Large intestine (tissue), 3 donors: Measurements from ENCODE around the gene PXMP4. TPM values are rescaled to one million over a fixed set of nuclear protein-coding genes. Genes with fewer than 3 reads are reported as not detected.

Experiments
- DNase-seq, 2 donors: peaks; one replicate each; pipeline versions ENCODE4 v3.0.0 to v3.0.0-alpha.2; 2013
- H3K27ac ChIP-seq: one replicate; pipeline ENCODE4 v1.5.1; 2013; ENCODE audit warnings: low read length
- H3K27me3 ChIP-seq: 2 replicates; pipeline ENCODE4 v1.6.1; 2013; ENCODE audit warnings: low read length; ENCODE audit not compliant: control insufficient read depth, insufficient read depth
- H3K36me3 ChIP-seq: 2 replicates; pipeline ENCODE4 v1.6.1; 2013; ENCODE audit warnings: low read length; ENCODE audit not compliant: control insufficient read depth, insufficient read depth
- H3K4me1 ChIP-seq: one replicate; pipeline ENCODE4 v1.6.1; 2013; ENCODE audit warnings: low read length; ENCODE audit not compliant: control insufficient read depth, insufficient read depth
- H3K4me3 ChIP-seq: one replicate; pipeline ENCODE4 v1.5.1; 2013; ENCODE audit warnings: low read length
- H3K9me3 ChIP-seq: one replicate; pipeline ENCODE4 v1.6.1; 2013; ENCODE audit warnings: mild to moderate bottlenecking, low read depth, low read length, moderate library complexity; ENCODE audit not compliant: control insufficient read depth
- WGBS: methylation state at CpG from one replicate; pipeline ENCODE4 v1.1.5; 2013; ENCODE audit warnings: low lambda C conversion rate; ENCODE audit not compliant: insufficient coverage; 5-methylcytosine and 5-hydroxymethylcytosine counted together
- polyA plus RNA-seq: library from polyadenylated mRNA; unstranded; fragments of 120-200 nt; gene quantifications from one replicate; pipeline ENCODE4 v1.2.1, GENCODE V29; 2013

Gene PXMP4
- polyA plus RNA-seq, 1 donor = 10.2 TPM

DNA sequence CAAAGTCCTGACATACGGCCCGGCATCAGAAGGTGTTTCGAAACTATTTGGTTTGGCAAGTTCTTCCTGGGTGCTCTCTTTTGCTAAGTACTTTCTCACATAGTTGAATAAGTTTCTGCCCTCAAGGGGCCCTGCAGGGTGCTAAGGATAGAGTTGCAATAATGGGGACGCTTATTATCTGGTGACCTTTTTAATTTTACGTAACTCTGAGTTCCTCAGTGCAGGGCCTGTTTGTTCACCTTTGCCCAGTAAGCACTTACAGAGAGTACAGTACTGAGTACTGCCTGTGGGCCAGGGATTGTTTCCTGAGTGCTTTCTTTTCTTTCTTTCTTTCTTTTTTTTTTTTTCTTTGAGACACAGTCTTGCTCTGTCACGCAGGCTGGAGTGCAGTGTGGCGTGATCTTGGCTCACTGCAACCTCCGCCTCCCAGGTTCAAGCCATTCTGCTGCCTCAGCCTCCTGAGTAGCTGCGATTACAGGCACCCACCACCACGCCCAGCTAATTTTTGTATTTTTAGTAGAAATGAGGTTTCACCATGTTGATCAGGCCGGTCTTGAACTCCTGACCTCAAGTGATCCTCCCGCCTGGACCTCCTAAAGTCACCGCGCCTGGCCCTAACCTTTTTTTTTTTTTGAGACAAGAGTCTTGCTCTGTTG is 4.5 kb upstream of the PXMP4 start:
- 50% methylated on average over 1 of the region's 14 CpGs for WGBS
- Histone ChIP-seq H3K9me3 (no peaks in the 10 kb centered on the region), H3K36me3 (no peaks in the 10 kb centered on the region), H3K4me1 (peaks cover 21% of the 10 kb centered on the region), H3K27me3 (no peaks in the 10 kb centered on the region), H3K27ac (peak overlapping the region; percentile 58), H3K4me3 (no peak overlapping the region)
- DNase-seq = peak; percentile 86 to 95

DNA sequence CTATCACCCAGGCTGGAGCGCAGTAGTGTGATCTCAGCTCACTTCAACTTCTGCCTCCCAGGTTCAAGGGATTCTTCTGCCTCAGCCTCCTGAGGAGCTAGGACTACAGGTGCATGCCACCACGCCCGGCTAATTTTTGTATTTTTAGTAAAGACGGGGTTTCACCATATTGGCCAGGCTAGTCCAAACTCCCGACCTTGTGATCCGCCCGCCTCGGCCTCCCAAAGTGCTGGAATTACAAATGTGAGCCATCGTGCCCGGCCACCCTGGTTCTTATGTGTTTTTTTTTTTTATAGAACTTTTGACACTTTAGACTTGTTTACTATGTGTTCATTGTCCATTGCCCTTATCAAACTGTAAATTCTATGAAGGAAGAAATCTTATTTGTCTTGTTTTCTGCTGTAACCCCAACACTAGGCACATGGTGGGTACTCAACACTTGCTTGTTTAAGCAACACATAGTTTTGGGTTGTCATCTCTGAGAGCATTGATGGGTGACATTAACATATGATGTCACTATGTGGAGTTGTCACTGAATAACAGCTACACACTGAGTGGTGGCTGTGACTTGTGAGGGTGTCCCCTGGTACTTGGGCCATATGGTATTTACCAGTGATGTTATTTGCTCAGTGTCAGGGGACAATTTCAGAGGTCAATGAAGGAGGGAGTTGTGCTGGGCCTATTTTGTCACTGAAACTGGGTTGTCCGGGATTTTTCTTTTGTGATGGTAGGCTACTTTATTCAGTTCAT is 1.5 kb upstream of the PXMP4 start:
- WGBS = no CpG with 5 or more reads among the region's 11 CpGs
- no peak overlapping the region for H3K4me3 ChIP-seq
- peaks cover 23% of the 10 kb centered on the region for H3K4me1 ChIP-seq

DNA sequence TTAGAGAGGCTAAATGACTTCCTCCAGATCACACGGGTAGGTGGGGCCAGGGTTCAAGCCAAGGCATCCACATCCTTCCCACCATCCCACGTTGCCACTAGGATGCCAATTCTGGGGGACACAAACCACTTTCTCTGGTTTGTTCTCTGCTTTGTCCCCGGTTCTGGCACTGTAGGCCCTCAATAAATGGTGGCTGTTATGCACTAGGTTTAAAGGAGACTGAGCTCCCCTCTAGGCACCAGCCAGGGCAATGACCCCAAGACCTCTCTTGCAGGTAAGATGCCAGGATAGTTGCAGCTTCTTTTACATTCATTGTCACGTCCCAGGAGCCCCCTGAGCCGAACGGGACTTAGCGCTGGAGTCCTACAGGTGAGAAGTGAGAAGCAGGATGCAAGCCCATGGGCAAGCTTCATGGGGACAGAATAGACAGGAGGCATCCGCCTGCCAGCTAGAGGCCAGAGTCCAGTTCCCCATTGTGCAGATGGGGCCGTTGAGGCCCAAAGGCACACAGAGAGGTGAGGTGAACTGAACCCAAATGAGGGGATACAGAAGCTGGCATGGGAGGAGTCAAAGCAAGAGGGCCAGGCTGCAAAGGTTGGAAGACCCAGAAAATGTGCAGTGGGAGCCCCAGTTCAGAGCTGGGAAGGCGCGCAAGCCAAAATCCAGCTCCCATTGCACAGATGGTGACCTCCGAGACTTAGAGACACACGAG is 677 bp downstream of the PXMP4 start:
- DNase-seq = no peak
- peaks cover 17% of the 10 kb centered on the region for H3K4me1 ChIP-seq

More for the DNA sequence above, 1.5 kb upstream of the PXMP4 start:
- no peaks in the 10 kb centered on the region for H3K9me3 ChIP-seq
- H3K27me3 ChIP-seq = no peaks in the 10 kb centered on the region
- no peak for DNase-seq
- no peak overlapping the region for H3K27ac ChIP-seq
- no peaks in the 10 kb centered on the region for H3K36me3 ChIP-seq

DNA sequence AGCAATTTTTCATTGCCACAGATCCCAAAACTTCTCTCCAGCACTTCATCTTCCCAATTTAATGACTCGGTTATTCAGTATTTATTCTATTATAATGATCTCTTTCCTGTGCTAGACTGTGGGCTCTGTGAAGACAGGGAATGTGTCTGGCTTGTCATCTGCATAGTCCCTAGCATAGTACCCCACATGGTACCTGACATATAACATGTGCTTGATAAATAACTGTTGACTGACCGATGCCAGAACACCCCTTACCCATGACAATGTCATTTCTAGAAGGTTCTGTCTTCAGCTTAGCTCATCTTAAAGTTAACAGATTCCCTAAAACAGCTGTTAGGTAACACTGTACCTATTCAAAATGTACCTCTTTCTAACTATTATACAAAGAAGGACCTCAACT is 3.6 kb downstream of the PXMP4 start:
- WGBS = 100% methylated on average over 1 of the region's 2 CpGs
- peaks cover 19% of the 10 kb centered on the region for H3K36me3 ChIP-seq

More for the DNA sequence above, 677 bp downstream of the PXMP4 start:
- H3K4me3 ChIP-seq = peak overlapping the region; percentile 95
- WGBS = no CpG with 5 or more reads among the region's 13 CpGs
- no peaks in the 10 kb centered on the region for H3K9me3 ChIP-seq
- no peaks in the 10 kb centered on the region for H3K27me3 ChIP-seq
- H3K27ac ChIP-seq = no peak overlapping the region
- peaks cover 5% of the 10 kb centered on the region for H3K36me3 ChIP-seq

DNA sequence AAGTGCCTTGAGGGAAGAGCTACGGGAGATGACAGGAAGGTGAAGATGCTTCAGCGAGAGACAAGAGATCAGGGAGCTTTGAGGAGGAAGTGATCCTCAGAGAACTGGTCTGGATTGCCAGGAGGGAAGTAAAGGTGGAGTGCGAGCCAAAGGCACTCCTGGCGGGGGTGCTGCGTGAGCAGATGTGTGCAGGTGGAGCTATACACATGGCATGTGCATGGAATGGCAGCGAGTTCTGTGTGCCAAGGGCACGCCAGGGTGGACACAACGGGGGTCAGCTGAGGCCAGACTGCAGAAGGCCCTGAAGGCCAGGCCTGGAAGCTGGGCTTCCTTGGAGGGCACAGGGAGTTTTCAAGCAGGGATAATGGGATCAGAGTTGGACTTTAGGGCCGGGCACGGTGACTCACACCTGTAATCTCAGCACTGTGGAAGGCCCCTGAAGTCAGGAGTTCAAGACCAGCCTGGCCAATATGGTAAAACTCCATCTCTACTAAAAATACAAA is 6.2 kb downstream of the PXMP4 start:
- no CpG with 5 or more reads among the region's 10 CpGs for WGBS
- Histone ChIP-seq H3K9me3 (no peaks in the 10 kb centered on the region), H3K27me3 (no peaks in the 10 kb centered on the region), H3K4me1 (no peaks in the 10 kb centered on the region), H3K36me3 (peaks cover 25% of the 10 kb centered on the region), H3K27ac (no peak overlapping the region), H3K4me3 (no peak overlapping the region)
- no peak for DNase-seq

More for the DNA sequence above, 3.6 kb downstream of the PXMP4 start:
- no peak overlapping the region for H3K27ac ChIP-seq
- H3K4me1 ChIP-seq = peaks cover 8% of the 10 kb centered on the region
- H3K27me3 ChIP-seq = no peaks in the 10 kb centered on the region
- H3K4me3 ChIP-seq = no peak overlapping the region
- H3K9me3 ChIP-seq = no peaks in the 10 kb centered on the region
- DNase-seq = no peak

DNA sequence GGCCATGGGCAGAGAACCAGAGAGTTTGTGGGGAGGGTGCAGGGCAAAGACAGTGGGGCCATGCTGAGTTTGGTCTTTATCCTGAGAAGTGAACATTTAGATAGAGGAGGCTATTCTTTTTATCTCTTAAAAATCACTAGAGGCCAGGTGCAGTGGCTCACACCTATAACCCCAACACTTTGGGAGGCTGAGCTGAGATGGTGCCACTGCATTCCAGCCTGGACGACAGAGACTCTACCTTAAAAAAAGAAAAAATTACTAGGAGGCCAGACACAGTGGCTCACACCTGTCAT is 8.7 kb downstream of the PXMP4 start:
- Histone ChIP-seq H3K4me3 (no peak overlapping the region), H3K36me3 (peaks cover 38% of the 10 kb centered on the region), H3K27me3 (no peaks in the 10 kb centered on the region), H3K9me3 (no peaks in the 10 kb centered on the region), H3K4me1 (no peaks in the 10 kb centered on the region), H3K27ac (no peak overlapping the region)
- no CpG with 5 or more reads among the region's 1 CpG for WGBS
- DNase-seq = no peak

DNA sequence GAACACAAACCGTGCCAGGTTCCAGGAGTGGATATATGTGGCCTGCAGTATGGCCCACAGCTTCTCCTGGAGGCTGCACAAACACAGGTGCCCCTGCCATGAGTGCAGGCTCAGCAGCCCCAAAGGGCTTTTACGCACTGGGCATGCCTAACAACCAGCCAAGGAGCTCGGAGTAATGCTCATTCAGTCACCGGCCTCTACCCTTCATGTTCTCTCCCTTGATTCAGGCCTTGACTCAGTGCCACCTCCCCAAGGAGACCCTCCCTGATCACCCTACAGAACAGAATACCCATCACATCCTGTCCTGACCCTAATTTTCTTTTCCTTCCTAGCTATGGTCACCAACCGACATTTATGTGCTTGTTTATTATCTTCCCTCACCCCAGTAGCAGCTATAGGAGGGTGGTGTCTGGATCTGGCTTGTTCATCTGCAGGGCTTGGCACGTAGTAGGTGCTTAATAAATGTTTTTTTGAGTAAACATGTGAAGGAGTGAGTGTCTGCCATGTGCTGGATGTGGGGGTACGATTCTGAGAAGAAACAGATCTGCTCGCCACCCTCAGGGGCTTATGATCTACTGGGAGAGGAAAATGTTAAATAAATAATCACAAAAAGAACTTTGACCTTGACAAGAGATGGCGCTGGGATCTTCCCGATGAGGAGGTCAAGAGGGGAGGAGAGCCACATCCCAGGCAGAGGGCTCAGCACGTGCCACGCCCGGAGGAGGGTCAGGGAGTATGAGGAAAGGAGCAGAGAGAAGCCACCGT is 9.2 kb downstream of the PXMP4 start:
- no peak overlapping the region for H3K4me3 ChIP-seq
- WGBS = 61% methylated on average over 2 of the region's 14 CpGs
- no peak for DNase-seq
- no peak overlapping the region for H3K27ac ChIP-seq
- H3K9me3 ChIP-seq = no peaks in the 10 kb centered on the region
- no peaks in the 10 kb centered on the region for H3K4me1 ChIP-seq
- H3K36me3 ChIP-seq = peaks cover 42% of the 10 kb centered on the region
- no peaks in the 10 kb centered on the region for H3K27me3 ChIP-seq

DNA sequence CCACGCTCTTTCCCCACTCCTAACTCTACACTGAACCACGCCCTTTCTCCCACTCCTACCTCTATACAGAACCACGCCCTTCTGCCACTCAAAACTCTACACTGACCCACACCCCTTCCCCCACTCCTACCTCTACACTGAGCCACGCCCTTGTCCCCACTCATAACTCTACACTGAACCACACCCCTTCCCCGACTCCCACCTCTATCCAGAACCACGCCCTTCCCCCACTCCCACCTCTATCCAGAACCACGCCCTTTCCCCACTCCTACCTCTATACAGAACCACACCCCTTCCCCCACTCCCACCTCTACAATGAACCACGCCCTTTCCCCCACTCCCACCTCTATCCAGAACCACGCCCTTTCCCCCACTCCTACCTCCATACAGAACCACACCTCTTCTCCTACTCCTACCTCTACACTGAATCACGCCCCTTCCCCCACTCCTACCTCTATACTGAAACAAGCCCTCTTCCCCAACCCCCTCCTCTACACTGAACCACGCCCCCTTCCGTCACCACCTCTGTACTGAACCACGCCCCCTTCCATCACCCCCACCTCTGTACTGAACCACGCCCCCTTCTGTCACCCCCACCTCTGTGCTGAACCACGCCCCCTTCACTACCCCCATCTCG is 10.1 kb downstream of the PXMP4 start:
- no peaks in the 10 kb centered on the region for H3K9me3 ChIP-seq
- WGBS = 100% methylated on average over 2 of the region's 16 CpGs
- H3K36me3 ChIP-seq = peaks cover 42% of the 10 kb centered on the region
- no peaks in the 10 kb centered on the region for H3K27me3 ChIP-seq
- H3K4me1 ChIP-seq = no peaks in the 10 kb centered on the region
- H3K27ac ChIP-seq = no peak overlapping the region
- H3K4me3 ChIP-seq = no peak overlapping the region
- no peak for DNase-seq

DNA sequence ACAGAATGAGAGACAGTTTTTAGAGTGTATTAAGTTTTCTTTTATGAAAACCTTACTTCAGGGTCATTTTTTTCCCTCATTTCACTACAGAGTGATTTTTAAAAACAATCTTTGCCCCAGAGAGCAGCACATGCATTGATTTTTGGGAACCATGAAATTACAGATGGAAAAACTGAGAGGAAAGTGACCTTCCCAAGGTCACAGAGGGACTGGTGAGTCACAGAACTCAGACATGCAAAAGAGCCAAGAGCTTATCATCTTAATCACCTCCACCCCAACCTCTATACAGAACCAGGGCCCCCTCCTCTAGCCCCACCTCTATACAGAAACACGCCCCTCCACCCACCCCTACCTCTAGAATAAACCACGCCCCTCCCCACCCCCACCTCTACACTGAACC is 10.7 kb downstream of the PXMP4 start:
- H3K4me1 ChIP-seq = no peaks in the 10 kb centered on the region
- peaks cover 36% of the 10 kb centered on the region for H3K36me3 ChIP-seq
- no peak overlapping the region for H3K4me3 ChIP-seq
- no CpG with 5 or more reads among the region's 2 CpGs for WGBS
- no peaks in the 10 kb centered on the region for H3K27me3 ChIP-seq
- no peaks in the 10 kb centered on the region for H3K9me3 ChIP-seq
- H3K27ac ChIP-seq = no peak overlapping the region
- DNase-seq = no peak

DNA sequence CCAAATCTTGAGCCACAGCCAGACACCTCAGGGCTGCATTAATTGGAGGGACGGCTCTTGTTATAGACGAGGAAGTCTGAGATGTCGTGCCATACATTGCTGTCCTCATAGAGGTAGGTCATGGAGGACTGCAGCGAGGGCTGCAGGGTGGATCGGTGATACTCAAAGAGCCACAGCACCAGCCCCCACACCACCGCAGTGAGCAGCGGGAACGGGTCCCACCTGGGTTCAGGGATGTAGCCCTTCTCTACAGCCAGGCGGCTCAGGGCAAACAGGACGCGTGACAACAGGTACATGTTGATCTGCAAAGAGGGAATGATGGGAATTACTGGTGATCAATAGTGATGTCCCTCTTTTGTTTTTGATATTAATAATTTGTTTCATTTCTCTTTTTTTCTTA is 12.4 kb downstream of the PXMP4 start:
- Histone ChIP-seq H3K27me3 (no peaks in the 10 kb centered on the region), H3K4me3 (no peak overlapping the region), H3K4me1 (no peaks in the 10 kb centered on the region), H3K36me3 (peaks cover 26% of the 10 kb centered on the region), H3K27ac (no peak overlapping the region), H3K9me3 (no peaks in the 10 kb centered on the region)
- WGBS = no CpG with 5 or more reads among the region's 11 CpGs
- no peak for DNase-seq
